HepG2 (cell line): ENCODE results near the gene CARMIL1. TPM values are rescaled to one million over a fixed set of nuclear protein-coding genes. Genes with fewer than 3 reads are reported as not detected.

Experiments
- ATAC-seq: fragments of 200-7000 bp; cut with Tn5 transposase; 3 replicates; pipeline ENCODE4 v1.9.1; 2020; ENCODE audit warnings: mild to moderate bottlenecking, moderate library complexity
- BruUV-seq: library from RNA; stranded (reverse); fragments of 400-500 nt; replicated peaks from 2 replicates; lab custom pipeline; 2021; lab: Mats Ljungman, UMichigan
- CTCF ChIA-PET: fragments of 300-600 bp; formaldehyde crosslinking; extraction: SDS; loops from one replicate; lab custom pipeline; 2021; ENCODE audit warnings: low total read pairs, inconsistent platforms, low intra/inter-chr PET ratio; lab: Yijun Ruan, JAX
- POLR2A ChIA-PET: fragments of 350-600 bp; sonication (Branson Sonifier 250); formaldehyde crosslinking; loops from one replicate; lab custom pipeline; 2020; ENCODE audit warnings: antibody characterized with exemption, inconsistent platforms; lab: Yijun Ruan, JAX
- DNase-seq: peaks from one replicate; pipeline ENCODE4 v3.0.0-alpha.2; 2015; ENCODE audit warnings: low spot score
- FAIRE-seq: peaks from 3 replicates; lab custom pipeline; 2011; peaks lifted over from hg19 to GRCh38; lab: Jason Lieb, UNC
- H2AFZ ChIP-seq: one replicate; pipeline ENCODE4 v1.6.1; 2011; ENCODE audit warnings: low read length, inconsistent platforms
- H3K27ac ChIP-seq: fragments of 300-600 bp; 3 replicates; pipeline ENCODE4 v1.8.0; 2011; ENCODE audit warnings: mixed run types, mild to moderate bottlenecking, mixed read lengths, low read length, inconsistent platforms; ENCODE audit not compliant: insufficient read depth; ENCODE audit errors: extremely low read length
- H3K27me3 ChIP-seq, 2 experiments: fragments of 200-600 bp in 1 of 2; 2 replicates in 1 of 2; 3 replicates in 1 of 2; pipeline versions ENCODE4 v1.6.0 to v1.8.0; 2011; ENCODE audit warnings: low read length in 2 of 2, mild to moderate bottlenecking in 2 of 2, moderate library complexity in 2 of 2, inconsistent platforms in 1 of 2; ENCODE audit not compliant: insufficient read depth in 2 of 2, control insufficient read depth in 1 of 2
- H3K36me3 ChIP-seq, 2 experiments: fragments of 200-600 bp in 1 of 2; replicated peaks in 1 of 2; 2 replicates in 1 of 2; 3 replicates in 1 of 2; pipeline versions ENCODE4 v1.5.1 to v1.8.0; 2011; ENCODE audit warnings: low read length in 2 of 2, inconsistent platforms in 1 of 2; ENCODE audit not compliant: insufficient read depth in 2 of 2, control insufficient read depth in 1 of 2
- H3K4me1 ChIP-seq: 2 replicates; pipeline ENCODE4 v1.5.1; 2012; ENCODE audit warnings: low read length, inconsistent platforms; ENCODE audit not compliant: insufficient read depth
- H3K4me2 ChIP-seq: 2 replicates; pipeline ENCODE4 v1.6.0; 2011; ENCODE audit warnings: low read depth, low read length, inconsistent platforms
- H3K4me3 ChIP-seq, 3 experiments: fragments of 200-600 bp in 1 of 3; sonication (generic), shearing (Covaris generic) in 1 of 3; replicated peaks in 1 of 3; 2 replicates each; pipeline ENCODE4 v1.5.1; 2011 to 2016; ENCODE audit warnings: low read length in 3 of 3, inconsistent platforms in 2 of 3, low read depth in 2 of 3, mild to moderate bottlenecking in 2 of 3, control low read depth in 1 of 3, mixed read lengths in 1 of 3; ENCODE audit not compliant: insufficient read depth in 1 of 3
- H3K79me2 ChIP-seq: one replicate; pipeline ENCODE4 v1.6.1; 2011; ENCODE audit warnings: low read length, inconsistent platforms; ENCODE audit not compliant: insufficient read depth
- H3K9ac ChIP-seq: 2 replicates; pipeline ENCODE4 v1.6.0; 2011; ENCODE audit warnings: mild to moderate bottlenecking, low read depth, low read length, inconsistent platforms; ENCODE audit not compliant: insufficient read depth
- H3K9me3 ChIP-seq: 2 replicates; pipeline ENCODE4 v1.5.1; 2012; ENCODE audit warnings: mild to moderate bottlenecking, low read length
- H4K20me1 ChIP-seq: 2 replicates; pipeline ENCODE4 v1.6.0; 2011; ENCODE audit warnings: inconsistent platforms, mild to moderate bottlenecking, low read length, moderate library complexity; ENCODE audit not compliant: insufficient read depth
- ARID2 ChIP-seq: sonication (generic); formaldehyde crosslinking; IDR thresholded peaks from 2 replicates; pipeline ENCODE4 v1.8.1; 2022; ENCODE audit warnings: mild to moderate bottlenecking, missing genetic modification reagents, borderline replicate concordance
- ARNT ChIP-seq: fragments of 450-650 bp; IDR thresholded peaks from 2 replicates; pipeline ENCODE4 v1.6.1; 2017
- BHLHE40 ChIP-seq: IDR thresholded peaks from 2 replicates; pipeline ENCODE4 v1.6.1; 2011; ENCODE audit warnings: low read length, improper control_type of control experiment
- FOXK2 ChIP-seq: fragments of 450-650 bp; IDR thresholded peaks from 2 replicates; pipeline ENCODE4 v1.6.1; 2016
- GLI4 ChIP-seq: sonication (generic); formaldehyde crosslinking; IDR thresholded peaks from 2 replicates; pipeline ENCODE4 v1.5.1; 2020; ENCODE audit warnings: missing genetic modification reagents, mild to moderate bottlenecking, moderate library complexity, borderline replicate concordance
- HBP1 ChIP-seq: IDR thresholded peaks from 2 replicates; pipeline ENCODE4 v1.6.1; 2016; ENCODE audit warnings: low read depth, control low read depth
- HNRNPL ChIP-seq: fragments of 200-400 bp; formaldehyde crosslinking; IDR thresholded peaks from 2 replicates; pipeline ENCODE4 v1.6.1; 2017; ENCODE audit warnings: mild to moderate bottlenecking, low read depth, low read length
- IRF1 ChIP-seq: sonication (generic); formaldehyde crosslinking; IDR thresholded peaks from 2 replicates; pipeline ENCODE4 v1.4.0; 2020; ENCODE audit warnings: low read depth, mild to moderate bottlenecking, missing genetic modification reagents
- ISX ChIP-seq: sonication (generic); formaldehyde crosslinking; conservative IDR thresholded peaks from 2 replicates; pipeline ENCODE4 v1.5.0; 2020; ENCODE audit warnings: missing genetic modification reagents
- MATR3 ChIP-seq: sonication (generic); formaldehyde crosslinking; IDR thresholded peaks from 2 replicates; pipeline ENCODE4 v1.4.0; 2020; ENCODE audit warnings: missing genetic modification reagents
- RARA ChIP-seq: IDR thresholded peaks from 2 replicates; pipeline ENCODE4 v1.6.1; 2016; ENCODE audit warnings: missing genetic modification reagents, missing compliant biosample characterization
- SAP130 ChIP-seq: IDR thresholded peaks from 2 replicates; pipeline ENCODE4 v1.6.1; 2016; ENCODE audit warnings: low read depth
- ZFYVE20 ChIP-seq: sonication (generic); formaldehyde crosslinking; IDR thresholded peaks from 2 replicates; pipeline ENCODE4 v1.8.0; 2023; ENCODE audit warnings: low read depth, mild to moderate bottlenecking, moderate library complexity, missing genetic modification reagents, borderline replicate concordance
- ZKSCAN8 ChIP-seq: IDR thresholded peaks from 2 replicates; pipeline ENCODE4 v1.6.1; 2016; ENCODE audit warnings: borderline replicate concordance, missing genetic modification reagents, missing compliant biosample characterization
- ZNF180 ChIP-seq: sonication (generic); formaldehyde crosslinking; IDR thresholded peaks from 2 replicates; pipeline ENCODE4 v1.4.0; 2020; ENCODE audit warnings: low read depth, missing genetic modification reagents, borderline replicate concordance
- ZNF24 ChIP-seq: fragments of 450-650 bp; IDR thresholded peaks from 2 replicates; pipeline ENCODE4 v1.6.1; 2017; ENCODE audit warnings: antibody characterized with exemption, mild to moderate bottlenecking
- ZNF530 ChIP-seq: sonication (generic); formaldehyde crosslinking; IDR thresholded peaks from 2 replicates; pipeline ENCODE4 v1.5.0; 2020; ENCODE audit warnings: low read depth, mild to moderate bottlenecking, missing genetic modification reagents
- WGBS: methylation state at CpG from one replicate; pipeline ENCODE4 v1.1.6; 2017; ENCODE audit warnings: low lambda C conversion rate; 5-methylcytosine and 5-hydroxymethylcytosine counted together
- in situ Hi-C: cut with HindIII; loops from 2 replicates; pipeline ENCODE4 v1.10.0; 2017; ENCODE audit warnings: low pct_unique_long_range_greater_than_20kb; ENCODE audit not compliant: extremely low pct_ligation_motif_present
- intact Hi-C: fragments of 100-400 bp; cut with micrococcal nuclease; formaldehyde crosslinking; loops from one replicate; pipeline ENCODE4 v1.10.0; 2022; ENCODE audit not compliant: unreplicated experiment
- polyA plus RNA-seq, 8 experiments: library from polyadenylated mRNA; depleted of rRNA in 3 of 8; stranded (reverse) in 7 of 8; unstranded in 1 of 8; fragments of >200 nt; fragmentation: Illumina TruSeq in 4 of 8; extraction: Trizol in 4 of 8; gene quantifications; 2 replicates each; pipeline versions ENCODE4 v1.2.1 to v1.2.3, GENCODE V29; 2011 to 2016; ENCODE audit warnings: low read depth in 4 of 8, missing spikeins in 1 of 8, mixed read lengths in 1 of 8; ENCODE audit not compliant: insufficient read depth in 1 of 8
- total RNA-seq, 5 experiments: library from RNA; depleted of rRNA; stranded (reverse); fragments of >200 nt; fragmentation: Illumina TruSeq; extraction: Trizol; gene quantifications; 2 replicates each; pipeline ENCODE4 v1.2.3, GENCODE V29; 2016; ENCODE audit warnings: low read depth in 1 of 5
- TF ChIP-seq, protein P1 (sequence below): sonication (generic); formaldehyde crosslinking; IDR thresholded peaks from 2 replicates; pipeline ENCODE4 v1.5.0; 2020; ENCODE audit warnings: mild to moderate bottlenecking, missing genetic modification reagents
- TF ChIP-seq, protein P2 (sequence below): sonication (generic); formaldehyde crosslinking; IDR thresholded peaks from 2 replicates; pipeline ENCODE4 v1.5.1; 2020; ENCODE audit warnings: mild to moderate bottlenecking, missing genetic modification reagents, borderline replicate concordance

CARMIL1 gene
- total and polyA plus RNA-seq, 2 of the 13 experiments (the other 11 are each of a cell fraction or from before 2014, with no cell fraction given), result 1.8 to 2.6 TPM

DNA sequence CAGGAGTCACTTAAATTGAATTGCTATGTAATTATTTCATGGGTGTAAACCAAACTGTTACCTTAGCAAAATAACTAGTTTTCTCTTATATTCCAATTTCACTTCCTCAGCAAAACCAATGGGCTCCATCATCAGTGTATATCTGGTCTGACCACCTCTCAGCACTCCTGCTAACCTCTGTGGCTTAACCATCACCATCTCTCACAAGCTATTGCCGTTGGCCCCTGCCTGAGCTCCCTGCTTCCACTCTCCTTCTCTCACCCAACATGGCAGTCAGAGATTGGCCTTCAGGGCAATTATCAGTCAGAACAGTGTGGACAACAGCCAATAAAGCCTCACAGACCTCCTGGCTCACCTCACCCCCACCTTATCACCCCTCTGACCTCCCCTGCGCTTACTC, 124.0 kb downstream of the CARMIL1 start:
- H3K79me2 ChIP-seq, result no peaks in the 10 kb centered on the region

More for the DNA sequence above, 124.0 kb downstream of the CARMIL1 start:
- in situ Hi-C loops, result no loop called here
- Histone ChIP-seq H2AFZ (no peak overlapping the region), H3K9ac (no peak overlapping the region), H3K4me2 (no peak overlapping the region), H3K9me3 (no peaks in the 10 kb centered on the region), H3K4me3 (no peak overlapping the region), H3K27ac (no peak overlapping the region), H3K36me3 (no peaks in the 10 kb centered on the region), H4K20me1 (no peaks in the 10 kb centered on the region), H3K4me1 (no peaks in the 10 kb centered on the region), H3K27me3 (no peaks in the 10 kb centered on the region)
- WGBS, result 51% methylated on average over 2 of the region's 2 CpGs
- ChIA-PET CTCF (no interaction called here), POLR2A (no interaction called here)
- FAIRE-seq (no peak), DNase-seq (no peak), ATAC-seq (no peak)
- BruUV-seq, result no TSS peak
- intact Hi-C loops, result no loop called here
- no peak for TF ChIP-seq FOXK2
- TF ChIP-seq, protein P1, sequence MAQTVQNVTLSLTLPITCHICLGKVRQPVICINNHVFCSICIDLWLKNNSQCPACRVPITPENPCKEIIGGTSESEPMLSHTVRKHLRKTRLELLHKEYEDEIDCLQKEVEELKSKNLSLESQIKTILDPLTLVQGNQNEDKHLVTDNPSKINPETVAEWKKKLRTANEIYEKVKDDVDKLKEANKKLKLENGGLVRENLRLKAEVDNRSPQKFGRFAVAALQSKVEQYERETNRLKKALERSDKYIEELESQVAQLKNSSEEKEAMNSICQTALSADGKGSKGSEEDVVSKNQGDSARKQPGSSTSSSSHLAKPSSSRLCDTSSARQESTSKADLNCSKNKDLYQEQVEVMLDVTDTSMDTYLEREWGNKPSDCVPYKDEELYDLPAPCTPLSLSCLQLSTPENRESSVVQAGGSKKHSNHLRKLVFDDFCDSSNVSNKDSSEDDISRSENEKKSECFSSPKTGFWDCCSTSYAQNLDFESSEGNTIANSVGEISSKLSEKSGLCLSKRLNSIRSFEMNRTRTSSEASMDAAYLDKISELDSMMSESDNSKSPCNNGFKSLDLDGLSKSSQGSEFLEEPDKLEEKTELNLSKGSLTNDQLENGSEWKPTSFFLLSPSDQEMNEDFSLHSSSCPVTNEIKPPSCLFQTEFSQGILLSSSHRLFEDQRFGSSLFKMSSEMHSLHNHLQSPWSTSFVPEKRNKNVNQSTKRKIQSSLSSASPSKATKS, result no peak
- TF ChIP-seq ISX (CRISPR knock-in tag), result no peak
- no peak for TF ChIP-seq HNRNPL
- TF ChIP-seq SAP130 (CRISPR knock-in tag), result no peak
- no peak for TF ChIP-seq ZNF180
- no peak for TF ChIP-seq HBP1
- no peak for TF ChIP-seq IRF1 (CRISPR knock-in tag)
- TF ChIP-seq ARNT, result no peak
- no peak for TF ChIP-seq ZFYVE20
- TF ChIP-seq, protein P2, sequence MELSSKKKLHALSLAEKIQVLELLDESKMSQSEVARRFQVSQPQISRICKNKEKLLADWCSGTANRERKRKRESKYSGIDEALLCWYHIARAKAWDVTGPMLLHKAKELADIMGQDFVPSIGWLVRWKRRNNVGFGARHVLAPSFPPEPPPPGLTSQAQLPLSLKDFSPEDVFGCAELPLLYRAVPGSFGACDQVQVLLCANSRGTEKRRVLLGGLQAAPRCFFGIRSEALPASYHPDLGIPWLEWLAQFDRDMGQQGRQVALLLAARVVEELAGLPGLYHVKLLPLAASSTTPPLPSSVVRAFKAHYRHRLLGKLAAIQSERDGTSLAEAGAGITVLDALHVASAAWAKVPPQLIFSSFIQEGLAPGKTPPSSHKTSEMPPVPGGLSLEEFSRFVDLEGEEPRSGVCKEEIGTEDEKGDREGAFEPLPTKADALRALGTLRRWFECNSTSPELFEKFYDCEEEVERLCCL (CRISPR knock-in tag), result no peak
- TF ChIP-seq RARA (CRISPR knock-in tag), result no peak
- no peak for TF ChIP-seq MATR3 (CRISPR knock-in tag)
- no peak for TF ChIP-seq ARID2
- TF ChIP-seq ZKSCAN8 (CRISPR knock-in tag), result no peak
- no peak for TF ChIP-seq BHLHE40
- TF ChIP-seq ZNF24, result no peak
- no peak for TF ChIP-seq ZNF530 (CRISPR knock-in tag)
- TF ChIP-seq GLI4 (CRISPR knock-in tag), result no peak
